Endothelial cell of umbilical vein (primary cell): ENCODE data around the gene METTL9.
"Not testable (repeated sequence)": the region's sequence is repeated elsewhere in the genome, so short reads cannot be mapped to it uniquely, and the experiment has no call there.

Experiments used
- EZH2 ChIP-seq: IDR thresholded peaks from 2 replicates; pipeline ENCODE4 v1.6.1; 2012; ENCODE audit warnings: borderline replicate concordance, low read depth, mild to moderate bottlenecking, moderate library complexity, low read length, inconsistent platforms; ENCODE audit not compliant: severe bottlenecking
- FOS ChIP-seq: IDR thresholded peaks from 2 replicates; pipeline ENCODE4 v1.6.1; 2011; ENCODE audit warnings: mild to moderate bottlenecking, low read length, moderate library complexity, borderline replicate concordance; ENCODE audit not compliant: insufficient read depth
- JUN ChIP-seq: IDR thresholded peaks from 2 replicates; pipeline ENCODE4 v1.6.1; 2011; ENCODE audit warnings: borderline replicate concordance, low read depth; ENCODE audit not compliant: insufficient read length, insufficient read depth
- MAX ChIP-seq: IDR thresholded peaks from 2 replicates; pipeline ENCODE4 v1.6.1; 2011; ENCODE audit not compliant: insufficient read depth, insufficient read length
- MYC ChIP-seq: IDR thresholded peaks from one replicate; pipeline ENCODE4 v1.6.1; 2011; ENCODE audit warnings: mild to moderate bottlenecking, low read depth, low read length
- POLR2A ChIP-seq: IDR thresholded peaks from 2 replicates; pipeline ENCODE4 v1.6.1; 2012; ENCODE audit warnings: low read depth, mild to moderate bottlenecking, control low read depth, low read length
- POLR2AphosphoS5 ChIP-seq: IDR thresholded peaks from 2 replicates; pipeline ENCODE4 v1.6.1; 2012; ENCODE audit warnings: low read depth, mild to moderate bottlenecking, control low read depth, low read length, moderate library complexity; ENCODE audit not compliant: insufficient read depth
- TF ChIP-seq, protein P1 (sequence below), 2 donors: IDR thresholded peaks; 1 replicate in 1 of 2; 2 replicates in 1 of 2; pipeline ENCODE4 v1.5.1; 2011; ENCODE audit warnings: low read length in 2 of 2, mild to moderate bottlenecking in 2 of 2, moderate library complexity in 2 of 2, control low read depth in 1 of 2, inconsistent platforms in 1 of 2, low read depth in 1 of 2; ENCODE audit not compliant: insufficient read depth in 1 of 2; ENCODE audit errors: extremely low read depth in 1 of 2

DNA sequence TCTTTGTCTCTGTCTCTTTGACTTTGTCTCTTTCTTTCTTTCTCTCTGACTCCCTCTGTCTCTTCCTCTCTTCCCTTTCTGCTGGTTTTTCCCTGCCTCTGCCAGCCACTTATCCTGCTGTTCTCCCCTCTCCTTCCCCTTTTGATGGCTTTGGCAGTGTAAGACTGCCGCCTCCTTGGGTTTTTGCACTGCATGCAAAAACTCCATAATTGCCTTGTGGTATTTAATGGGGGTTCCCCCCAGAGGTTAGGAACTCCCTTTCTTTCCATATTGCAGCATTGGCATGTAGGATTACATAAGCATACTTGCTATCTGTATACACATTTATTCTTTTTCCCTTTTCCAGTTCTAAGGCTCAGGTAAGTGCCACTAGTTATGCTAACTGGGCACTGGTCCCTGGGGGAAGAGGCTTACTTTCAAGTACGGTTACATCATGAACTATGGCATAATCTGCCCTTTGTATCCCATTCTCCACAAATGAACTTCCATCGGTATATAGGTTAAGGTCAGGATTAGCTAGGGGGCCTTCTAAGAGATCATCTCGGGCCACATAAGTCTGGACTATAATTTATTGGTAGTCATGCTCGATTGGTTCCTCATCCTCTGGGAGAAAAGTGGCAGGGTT is 32.7 kb downstream of the METTL9 start:
- TF ChIP-seq, protein P1, sequence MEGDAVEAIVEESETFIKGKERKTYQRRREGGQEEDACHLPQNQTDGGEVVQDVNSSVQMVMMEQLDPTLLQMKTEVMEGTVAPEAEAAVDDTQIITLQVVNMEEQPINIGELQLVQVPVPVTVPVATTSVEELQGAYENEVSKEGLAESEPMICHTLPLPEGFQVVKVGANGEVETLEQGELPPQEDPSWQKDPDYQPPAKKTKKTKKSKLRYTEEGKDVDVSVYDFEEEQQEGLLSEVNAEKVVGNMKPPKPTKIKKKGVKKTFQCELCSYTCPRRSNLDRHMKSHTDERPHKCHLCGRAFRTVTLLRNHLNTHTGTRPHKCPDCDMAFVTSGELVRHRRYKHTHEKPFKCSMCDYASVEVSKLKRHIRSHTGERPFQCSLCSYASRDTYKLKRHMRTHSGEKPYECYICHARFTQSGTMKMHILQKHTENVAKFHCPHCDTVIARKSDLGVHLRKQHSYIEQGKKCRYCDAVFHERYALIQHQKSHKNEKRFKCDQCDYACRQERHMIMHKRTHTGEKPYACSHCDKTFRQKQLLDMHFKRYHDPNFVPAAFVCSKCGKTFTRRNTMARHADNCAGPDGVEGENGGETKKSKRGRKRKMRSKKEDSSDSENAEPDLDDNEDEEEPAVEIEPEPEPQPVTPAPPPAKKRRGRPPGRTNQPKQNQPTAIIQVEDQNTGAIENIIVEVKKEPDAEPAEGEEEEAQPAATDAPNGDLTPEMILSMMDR (IDR thresholded peaks at IDR 0.05; ENCODE audit: extremely low read depth in 1 of 2, insufficient read depth in 1 of 2, low read depth in 1 of 2, low read length in 2 of 2): not testable (repeated sequence)
- TF ChIP-seq POLR2A, POLR2AphosphoS5, EZH2, MAX, JUN, FOS, MYC: not testable (repeated sequence)
